GM12875 (cell line): ENCODE data around the gene GGT7.

Experiments
- H3K4me3 ChIP-seq: one replicate; pipeline ENCODE4 v1.5.1; 2011; ENCODE audit warnings: low read depth, low read length, control low read depth
- TF ChIP-seq, protein P1 (sequence below): IDR thresholded peaks from 2 replicates; pipeline ENCODE4 v1.5.1; 2011; ENCODE audit warnings: low read depth, mild to moderate bottlenecking, control low read depth, inconsistent platforms, low read length, moderate library complexity, borderline replicate concordance; ENCODE audit not compliant: insufficient read depth

GGT7 gene, protein sequence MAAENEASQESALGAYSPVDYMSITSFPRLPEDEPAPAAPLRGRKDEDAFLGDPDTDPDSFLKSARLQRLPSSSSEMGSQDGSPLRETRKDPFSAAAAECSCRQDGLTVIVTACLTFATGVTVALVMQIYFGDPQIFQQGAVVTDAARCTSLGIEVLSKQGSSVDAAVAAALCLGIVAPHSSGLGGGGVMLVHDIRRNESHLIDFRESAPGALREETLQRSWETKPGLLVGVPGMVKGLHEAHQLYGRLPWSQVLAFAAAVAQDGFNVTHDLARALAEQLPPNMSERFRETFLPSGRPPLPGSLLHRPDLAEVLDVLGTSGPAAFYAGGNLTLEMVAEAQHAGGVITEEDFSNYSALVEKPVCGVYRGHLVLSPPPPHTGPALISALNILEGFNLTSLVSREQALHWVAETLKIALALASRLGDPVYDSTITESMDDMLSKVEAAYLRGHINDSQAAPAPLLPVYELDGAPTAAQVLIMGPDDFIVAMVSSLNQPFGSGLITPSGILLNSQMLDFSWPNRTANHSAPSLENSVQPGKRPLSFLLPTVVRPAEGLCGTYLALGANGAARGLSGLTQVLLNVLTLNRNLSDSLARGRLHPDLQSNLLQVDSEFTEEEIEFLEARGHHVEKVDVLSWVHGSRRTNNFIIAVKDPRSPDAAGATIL

DNA sequence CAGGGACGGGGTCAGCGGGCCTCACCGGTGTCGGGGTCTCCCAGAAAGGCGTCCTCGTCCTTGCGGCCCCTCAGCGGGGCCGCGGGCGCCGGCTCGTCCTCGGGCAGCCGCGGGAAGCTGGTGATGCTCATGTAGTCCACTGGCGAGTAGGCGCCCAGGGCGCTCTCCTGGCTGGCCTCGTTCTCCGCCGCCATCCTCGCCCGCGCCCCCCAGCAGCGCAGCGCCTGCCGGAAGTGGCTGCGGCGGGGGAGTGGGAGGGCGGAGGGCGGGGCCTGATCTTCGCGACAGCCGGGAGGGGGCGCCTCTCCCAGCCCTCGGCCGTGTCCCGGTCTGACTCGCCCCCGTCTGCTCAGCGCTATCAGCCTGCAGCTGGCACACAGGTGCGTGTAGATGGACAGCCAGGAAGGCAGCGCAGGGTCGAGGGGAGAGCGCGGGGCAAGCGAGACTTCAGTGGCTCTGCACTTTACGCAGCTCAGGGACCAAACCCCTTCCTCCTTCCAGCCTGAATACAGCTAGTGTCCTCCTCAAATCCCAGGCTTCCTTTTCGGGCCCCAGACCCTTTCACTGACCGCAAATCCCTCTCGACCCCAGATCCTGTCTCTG, at the start of gene GGT7:
Gene GGT7, minus strand, starts transcription at position 235 of the 603 bp plus-strand sequence. Its CDS starts 41 bp downstream, at position 194.
- TF ChIP-seq, protein P1, sequence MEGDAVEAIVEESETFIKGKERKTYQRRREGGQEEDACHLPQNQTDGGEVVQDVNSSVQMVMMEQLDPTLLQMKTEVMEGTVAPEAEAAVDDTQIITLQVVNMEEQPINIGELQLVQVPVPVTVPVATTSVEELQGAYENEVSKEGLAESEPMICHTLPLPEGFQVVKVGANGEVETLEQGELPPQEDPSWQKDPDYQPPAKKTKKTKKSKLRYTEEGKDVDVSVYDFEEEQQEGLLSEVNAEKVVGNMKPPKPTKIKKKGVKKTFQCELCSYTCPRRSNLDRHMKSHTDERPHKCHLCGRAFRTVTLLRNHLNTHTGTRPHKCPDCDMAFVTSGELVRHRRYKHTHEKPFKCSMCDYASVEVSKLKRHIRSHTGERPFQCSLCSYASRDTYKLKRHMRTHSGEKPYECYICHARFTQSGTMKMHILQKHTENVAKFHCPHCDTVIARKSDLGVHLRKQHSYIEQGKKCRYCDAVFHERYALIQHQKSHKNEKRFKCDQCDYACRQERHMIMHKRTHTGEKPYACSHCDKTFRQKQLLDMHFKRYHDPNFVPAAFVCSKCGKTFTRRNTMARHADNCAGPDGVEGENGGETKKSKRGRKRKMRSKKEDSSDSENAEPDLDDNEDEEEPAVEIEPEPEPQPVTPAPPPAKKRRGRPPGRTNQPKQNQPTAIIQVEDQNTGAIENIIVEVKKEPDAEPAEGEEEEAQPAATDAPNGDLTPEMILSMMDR = peak; percentile 76
- peak within 1 kb of the TSS; percentile 64 for H3K4me3 ChIP-seq

DNA sequence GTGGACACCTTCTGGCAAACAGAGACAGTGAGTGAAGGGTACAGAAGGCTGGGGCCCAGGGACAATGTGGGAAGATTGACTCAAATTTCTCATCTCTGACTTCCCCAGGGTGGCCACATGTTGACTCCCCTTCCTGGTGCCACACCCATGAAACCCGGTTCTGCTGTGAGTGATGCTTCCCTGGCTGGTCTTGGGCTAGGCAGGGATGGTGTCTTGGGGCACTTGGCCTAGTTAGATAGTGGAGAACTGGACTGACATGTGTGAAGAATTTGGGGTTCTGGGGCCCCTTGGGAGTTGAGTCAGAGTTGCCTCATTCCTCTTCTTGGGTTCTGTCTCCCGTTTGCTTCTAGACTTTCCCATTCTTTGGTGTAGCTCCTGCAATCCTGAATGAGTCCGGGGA, 48.8 kb upstream of the GGT7 start:
- TF ChIP-seq, protein P1 = no peak
- no peak overlapping the region for H3K4me3 ChIP-seq

DNA sequence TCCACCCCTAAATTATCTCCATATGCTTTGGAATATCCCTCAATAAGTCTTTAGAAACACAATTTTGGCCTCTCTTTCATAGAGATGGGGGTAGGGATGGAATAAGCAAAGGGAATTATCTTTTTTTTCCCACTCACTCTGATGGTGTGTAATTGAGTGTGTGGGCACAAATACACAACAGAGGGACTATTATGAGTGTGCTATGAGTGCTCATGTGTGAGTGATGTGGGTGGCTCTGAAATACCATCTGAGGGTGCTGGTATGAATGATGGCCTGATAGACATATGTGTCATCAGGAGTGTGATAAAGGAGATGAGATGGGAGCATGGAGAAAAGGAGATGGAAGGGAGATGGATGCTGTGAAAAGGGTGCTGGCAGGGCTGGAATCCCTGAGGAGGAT, 47.4 kb upstream of the GGT7 start:
- TF ChIP-seq, protein P1 = no peak
- no peak overlapping the region for H3K4me3 ChIP-seq

DNA sequence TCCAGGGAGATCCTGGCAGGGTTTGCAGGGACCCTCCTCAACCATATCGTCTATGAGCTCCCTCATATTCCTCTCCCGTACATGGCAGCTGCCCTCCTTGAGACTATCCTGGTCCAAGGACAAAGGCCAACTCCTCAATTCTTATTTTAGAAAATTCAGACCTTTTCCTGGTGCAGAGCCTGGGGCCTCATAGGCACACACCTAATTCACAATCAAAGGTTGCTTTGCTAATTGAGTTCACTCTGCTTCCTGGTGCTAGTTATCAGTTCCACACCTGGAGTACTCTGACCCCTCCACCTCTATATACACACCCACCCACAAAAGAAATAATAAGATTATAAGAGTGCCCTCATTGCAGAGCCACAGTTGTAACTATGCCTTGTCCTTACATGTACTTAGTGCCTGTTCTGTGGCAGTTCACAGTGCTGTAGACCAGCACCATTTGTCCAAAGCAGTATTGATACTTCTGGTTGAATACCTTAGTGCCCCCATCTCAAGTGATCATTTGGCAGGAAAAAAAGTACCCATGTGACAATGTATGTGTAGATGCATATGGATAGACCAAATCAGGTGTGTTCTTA, 44.2 kb upstream of the GGT7 start:
- TF ChIP-seq, protein P1 = no peak
- no peak overlapping the region for H3K4me3 ChIP-seq

DNA sequence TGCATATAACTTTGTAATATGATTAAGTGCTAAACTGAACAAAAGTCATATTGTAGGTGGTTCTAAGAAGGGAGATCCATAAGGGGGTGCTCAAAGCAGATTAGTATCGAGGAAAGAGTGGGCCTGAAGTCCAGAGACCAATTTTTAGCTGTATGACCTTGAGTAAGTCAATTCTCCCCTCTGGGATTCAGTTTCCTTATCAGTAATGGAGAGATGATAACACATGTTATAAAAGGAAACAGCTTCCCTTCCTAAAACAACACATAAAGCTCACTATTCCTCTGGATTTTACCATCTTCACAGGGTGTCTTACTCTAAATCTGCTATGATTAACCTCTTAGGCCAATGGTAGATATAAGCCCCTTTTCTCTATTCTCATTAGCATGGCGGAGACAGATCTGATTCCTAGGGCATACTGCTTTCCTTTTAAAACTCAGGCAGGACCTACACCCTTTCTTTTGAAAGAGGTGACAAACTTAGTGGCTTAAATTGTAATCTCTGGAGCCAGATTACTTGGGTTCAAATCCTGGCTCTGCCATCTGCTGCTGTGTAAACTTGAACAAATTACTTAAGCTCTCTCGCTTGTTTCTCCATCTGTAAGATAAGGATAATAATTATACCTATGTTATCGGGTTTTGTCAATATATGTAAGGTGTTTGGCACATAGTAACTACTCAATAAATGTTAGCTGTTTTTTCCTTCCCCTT, 43.2 kb upstream of the GGT7 start:
- no peak overlapping the region for H3K4me3 ChIP-seq
- TF ChIP-seq, protein P1 = no peak

DNA sequence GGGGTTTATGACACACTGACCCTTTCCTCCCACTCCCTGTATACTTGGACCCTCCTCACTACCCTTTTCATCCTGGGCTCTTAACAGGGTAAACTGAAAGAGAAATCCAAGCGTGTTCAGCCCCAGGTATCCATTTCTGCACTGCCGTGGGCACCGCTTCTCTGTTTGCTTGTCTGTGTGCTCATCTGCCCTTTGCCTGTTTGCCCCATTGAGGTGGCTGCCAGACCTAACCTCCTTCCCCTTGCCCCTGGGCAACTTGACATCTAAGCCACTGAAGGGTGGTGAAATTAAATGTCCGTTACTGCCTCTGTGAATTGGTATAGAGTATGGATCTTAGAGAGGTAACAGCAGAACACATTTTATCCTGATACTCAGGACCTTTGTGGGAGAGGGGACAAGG, 42.5 kb upstream of the GGT7 start:
- TF ChIP-seq, protein P1 = no peak
- no peak overlapping the region for H3K4me3 ChIP-seq
